Fibroblast of pulmonary artery (primary cell): ENCODE data around the gene NTNG2.
A peak's percentile ranks its signal among the peaks of the same experiment; 100 is the strongest.

Source experiments
- DNase-seq: peaks from one replicate; pipeline ENCODE4 v3.0.0-alpha.2; 2010; ENCODE audit warnings: low read depth
- H3K4me3 ChIP-seq: replicated peaks from 2 replicates; pipeline ENCODE4 v1.5.1; 2011; ENCODE audit warnings: low read depth, mild to moderate bottlenecking, control low read depth, low read length, moderate library complexity
- TF ChIP-seq, protein P1 (sequence below): IDR thresholded peaks from 2 replicates; pipeline ENCODE4 v1.5.1; 2011; ENCODE audit warnings: mild to moderate bottlenecking, control low read depth, low read length, inconsistent platforms; ENCODE audit errors: missing control alignments

Gene NTNG2

DNA sequence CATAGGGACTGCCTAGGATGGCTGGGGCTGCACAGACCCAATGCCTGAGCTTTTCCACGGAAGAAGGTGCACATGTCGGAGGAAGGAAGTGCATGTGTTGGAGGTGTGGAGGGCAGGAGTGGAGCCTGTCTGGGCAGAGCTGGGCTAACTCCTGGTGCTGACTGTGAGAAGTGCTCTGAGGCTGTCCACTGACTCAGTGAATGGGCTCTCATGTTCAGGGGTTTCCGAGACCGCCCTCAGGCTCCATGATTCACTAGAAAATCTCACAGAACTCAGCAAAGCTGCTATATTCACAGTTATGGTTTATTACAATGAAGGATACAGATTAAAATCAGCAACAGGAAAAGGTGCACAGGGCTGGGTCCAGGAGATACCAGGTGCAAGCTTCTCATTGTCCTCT lies 37.2 kb downstream of the NTNG2 start:
- no peak overlapping the region for H3K4me3 ChIP-seq
- no peak for DNase-seq
- TF ChIP-seq, protein P1, sequence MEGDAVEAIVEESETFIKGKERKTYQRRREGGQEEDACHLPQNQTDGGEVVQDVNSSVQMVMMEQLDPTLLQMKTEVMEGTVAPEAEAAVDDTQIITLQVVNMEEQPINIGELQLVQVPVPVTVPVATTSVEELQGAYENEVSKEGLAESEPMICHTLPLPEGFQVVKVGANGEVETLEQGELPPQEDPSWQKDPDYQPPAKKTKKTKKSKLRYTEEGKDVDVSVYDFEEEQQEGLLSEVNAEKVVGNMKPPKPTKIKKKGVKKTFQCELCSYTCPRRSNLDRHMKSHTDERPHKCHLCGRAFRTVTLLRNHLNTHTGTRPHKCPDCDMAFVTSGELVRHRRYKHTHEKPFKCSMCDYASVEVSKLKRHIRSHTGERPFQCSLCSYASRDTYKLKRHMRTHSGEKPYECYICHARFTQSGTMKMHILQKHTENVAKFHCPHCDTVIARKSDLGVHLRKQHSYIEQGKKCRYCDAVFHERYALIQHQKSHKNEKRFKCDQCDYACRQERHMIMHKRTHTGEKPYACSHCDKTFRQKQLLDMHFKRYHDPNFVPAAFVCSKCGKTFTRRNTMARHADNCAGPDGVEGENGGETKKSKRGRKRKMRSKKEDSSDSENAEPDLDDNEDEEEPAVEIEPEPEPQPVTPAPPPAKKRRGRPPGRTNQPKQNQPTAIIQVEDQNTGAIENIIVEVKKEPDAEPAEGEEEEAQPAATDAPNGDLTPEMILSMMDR = no peak

DNA sequence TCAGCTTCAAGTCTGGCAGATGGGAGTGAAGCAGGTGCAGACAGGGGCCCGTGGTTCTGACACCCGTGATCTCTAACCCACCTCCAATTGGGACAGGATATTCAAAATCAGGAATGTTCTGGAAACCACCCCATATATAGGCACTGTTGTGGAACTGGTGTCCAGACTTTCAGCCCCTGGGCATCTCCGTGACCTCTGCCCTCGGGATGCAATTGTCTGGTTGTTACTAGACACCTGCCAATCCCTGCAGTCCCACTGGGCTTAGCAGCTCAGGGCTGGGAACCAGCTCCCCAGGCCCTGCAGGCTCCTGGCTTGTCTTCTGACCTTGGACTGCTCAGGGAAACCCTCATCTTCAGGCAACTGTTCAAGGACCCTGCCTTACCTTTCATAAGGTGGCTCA lies 38.8 kb downstream of the NTNG2 start:
- TF ChIP-seq, protein P1 = no peak
- no peak overlapping the region for H3K4me3 ChIP-seq
- DNase-seq = no peak

DNA sequence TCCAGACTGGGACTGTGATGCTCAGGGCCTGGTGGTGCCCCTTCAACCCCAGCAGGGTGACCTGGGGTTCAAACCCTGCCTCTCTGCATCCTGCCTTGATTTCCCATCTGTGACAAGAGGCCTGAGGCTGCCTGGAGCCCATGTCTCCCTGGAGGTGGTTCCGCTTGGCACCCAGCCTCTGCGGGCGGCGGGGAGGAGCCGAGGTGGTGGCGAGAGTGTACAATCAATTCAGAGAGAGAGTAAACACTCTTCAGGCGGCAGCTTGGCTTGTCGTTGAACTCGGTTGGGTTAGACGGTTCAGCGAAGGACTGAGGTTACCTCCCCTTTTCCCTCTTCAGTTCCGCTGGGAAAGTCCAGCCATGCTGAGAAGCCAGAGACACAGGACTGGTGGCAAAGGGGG lies 39.3 kb downstream of the NTNG2 start:
- DNase-seq = no peak
- TF ChIP-seq, protein P1 = no peak
- H3K4me3 ChIP-seq = no peak overlapping the region

DNA sequence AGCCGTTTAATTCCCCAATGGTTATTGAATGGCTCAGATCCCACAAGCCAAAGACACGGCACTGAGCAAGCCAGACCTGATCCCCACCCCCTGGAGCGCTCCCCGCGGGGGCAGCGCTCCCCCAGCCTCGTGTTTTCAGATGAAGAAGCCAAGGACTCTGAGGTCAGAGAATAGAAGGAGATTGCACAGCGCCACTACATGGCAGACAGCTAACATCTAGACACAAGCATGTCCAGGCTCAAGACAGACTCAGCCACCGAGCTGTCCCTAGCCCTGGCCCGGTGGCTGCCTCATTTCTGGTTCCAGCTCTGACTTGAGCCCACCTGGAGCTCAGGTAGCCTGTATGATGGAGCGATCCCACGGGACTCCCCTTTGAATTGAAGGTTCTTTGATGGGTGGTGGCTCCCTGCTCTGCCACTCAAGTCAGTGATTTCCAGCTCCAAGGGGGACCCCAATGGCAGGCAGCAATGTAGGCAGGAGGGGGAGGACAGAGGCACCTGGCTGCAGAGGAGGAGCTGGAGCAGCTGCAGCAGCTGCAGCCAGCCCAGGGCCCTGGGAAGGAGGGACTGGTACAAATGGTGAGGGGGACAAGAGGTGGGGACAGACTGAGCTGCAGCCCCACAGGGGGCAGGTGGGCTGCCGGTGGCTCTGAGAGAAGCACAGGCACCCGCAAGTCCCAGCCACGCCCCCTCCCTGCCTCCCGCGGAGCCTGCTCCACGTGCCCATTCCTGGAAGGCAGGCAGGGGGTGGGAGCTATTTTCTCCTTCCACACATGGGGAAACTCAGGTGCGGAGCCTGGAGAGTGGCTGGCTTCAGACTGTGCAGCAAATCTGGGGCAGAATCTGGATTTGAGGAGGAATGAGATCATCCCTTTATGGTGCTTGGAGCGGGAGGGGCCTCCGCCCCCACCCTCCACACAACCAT lies 40.2 kb downstream of the NTNG2 start:
- no peak for DNase-seq
- no peak overlapping the region for H3K4me3 ChIP-seq
- TF ChIP-seq, protein P1 = peak; percentile 2

DNA sequence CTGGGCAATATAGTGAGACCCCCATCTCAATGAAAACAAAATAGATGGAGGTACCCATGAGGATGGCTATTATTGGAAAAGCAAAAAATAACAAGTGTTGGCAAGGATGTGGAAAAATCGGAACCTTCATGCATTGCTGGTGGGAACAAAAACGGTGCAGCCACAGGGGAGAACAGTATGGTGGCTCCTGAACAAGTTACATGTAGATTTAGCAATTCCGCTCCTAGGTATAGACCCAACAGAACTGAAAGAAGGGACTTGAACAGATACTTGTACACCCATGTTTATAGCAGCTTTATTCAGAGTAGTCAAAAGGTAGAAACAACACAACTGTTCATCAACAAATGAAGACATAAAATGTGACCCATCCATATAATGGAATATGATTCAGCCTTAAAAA lies 43.0 kb downstream of the NTNG2 start:
- TF ChIP-seq, protein P1 = no peak
- H3K4me3 ChIP-seq = no peak overlapping the region
- DNase-seq = no peak

DNA sequence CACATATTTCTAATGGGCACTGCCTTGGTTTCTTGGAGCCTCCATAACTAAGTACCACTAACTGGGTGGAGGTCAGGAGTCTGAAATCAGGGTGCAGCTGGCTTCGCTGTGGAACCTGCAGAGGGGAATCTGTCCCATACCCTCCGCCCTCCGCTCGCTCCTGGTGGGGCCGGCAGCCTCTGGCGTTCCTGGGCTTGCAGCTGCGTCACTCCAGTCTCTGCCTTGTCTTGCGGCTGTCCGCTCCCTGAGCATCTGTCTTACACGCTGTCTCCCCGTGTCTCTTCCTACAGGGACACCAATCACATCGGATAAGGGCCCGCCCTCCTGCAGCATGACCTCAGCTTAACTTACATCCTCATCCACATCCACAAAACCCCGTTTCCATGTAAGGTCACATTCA lies 45.4 kb downstream of the NTNG2 start:
- H3K4me3 ChIP-seq = no peak overlapping the region
- TF ChIP-seq, protein P1 = no peak
- no peak for DNase-seq
